Mesodermal cell (in vitro differentiated cells): ENCODE measurements around the gene PPP2CA. TPM values are rescaled to one million over a fixed set of nuclear protein-coding genes. Genes with fewer than 3 reads are reported as not detected.
"Not testable (repeated sequence)": the region's sequence is repeated elsewhere in the genome, so short reads cannot be mapped to it uniquely, and the experiment has no call there.

Experiments
- H3K27ac ChIP-seq: 2 replicates; pipeline ENCODE4 v1.7.0; 2013; ENCODE audit warnings: mild to moderate bottlenecking, low read depth, low read length, moderate library complexity; ENCODE audit not compliant: severe bottlenecking
- H3K36me3 ChIP-seq: 2 replicates; pipeline ENCODE4 v1.7.1; 2013; ENCODE audit warnings: mild to moderate bottlenecking, low read length, moderate library complexity; ENCODE audit not compliant: control insufficient read depth, insufficient read depth
- H3K4me1 ChIP-seq: one replicate; pipeline ENCODE4 v1.7.1; 2013; ENCODE audit warnings: mild to moderate bottlenecking, low read length; ENCODE audit not compliant: insufficient read depth, control insufficient read depth, poor library complexity, severe bottlenecking
- H3K4me3 ChIP-seq: 2 replicates; pipeline ENCODE4 v1.7.0; 2013; ENCODE audit warnings: low read length, control low read depth, mild to moderate bottlenecking; ENCODE audit not compliant: insufficient read depth, poor library complexity, severe bottlenecking; ENCODE audit errors: extremely low read depth
- H3K9me3 ChIP-seq: 2 replicates; pipeline ENCODE4 v1.7.1; 2013; ENCODE audit warnings: mild to moderate bottlenecking, low read length, moderate library complexity; ENCODE audit not compliant: control insufficient read depth
- WGBS, 2 experiments: methylation state at CpG; one replicate each; pipeline ENCODE4 v1.1.5; 2013; ENCODE audit warnings: missing lambda C conversion rate in 2 of 2; ENCODE audit not compliant: insufficient coverage in 2 of 2; 5-methylcytosine and 5-hydroxymethylcytosine counted together
- polyA plus RNA-seq, 2 experiments: library from polyadenylated mRNA; stranded (reverse); fragments of 50-300 nt; gene quantifications; one replicate each; pipeline ENCODE4 v1.2.3, GENCODE V29; 2013

PPP2CA gene
- 210 TPM for polyA plus RNA-seq (2013, experiment 1 of 2)
- 180 TPM for polyA plus RNA-seq (2013, experiment 2 of 2)

DNA sequence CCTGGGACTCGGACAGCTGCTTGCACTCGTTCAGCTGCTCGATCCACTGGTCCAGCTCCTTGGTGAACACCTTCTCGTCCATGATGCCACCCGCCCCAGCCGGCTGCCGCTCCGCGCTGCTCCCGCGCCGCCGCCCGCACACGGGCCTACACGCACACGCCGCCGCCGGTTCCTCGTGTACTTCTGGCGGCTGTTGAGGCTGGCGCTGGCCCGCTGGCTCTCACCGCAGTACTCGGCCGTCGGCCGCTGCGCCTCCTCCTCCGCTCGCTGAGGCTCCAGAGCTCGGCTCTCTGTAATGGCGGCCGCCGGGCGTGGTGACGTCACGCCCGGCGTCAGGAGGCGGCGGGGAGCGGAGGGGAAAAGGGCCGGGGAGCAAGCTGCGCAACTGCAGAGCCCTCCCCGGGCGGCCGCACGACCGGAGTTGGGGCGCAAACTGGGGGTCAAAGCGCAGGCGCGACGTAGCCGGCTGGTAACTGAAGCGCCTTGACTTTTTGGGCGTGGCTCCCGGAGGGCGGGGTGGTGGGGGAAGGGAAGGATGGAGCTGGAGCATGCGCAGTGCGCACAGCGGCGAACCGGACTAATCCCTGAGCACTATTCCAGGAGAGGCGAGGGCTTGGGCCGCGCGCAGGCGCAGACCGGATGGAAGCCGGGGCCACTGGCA is at the start of gene PPP2CA:
TSS of gene PPP2CA (minus strand) at position 294 of the 661 bp plus-strand sequence. CDS start at position 82, 212 bp downstream.
- peak within 1 kb of the TSS; percentile 99 for H3K27ac ChIP-seq
- no peaks in the 10 kb centered on the region for H3K9me3 ChIP-seq
- peaks cover 4% of the 10 kb centered on the region for H3K4me1 ChIP-seq
- 0% methylated on average over 31 to 55 of the region's 73 CpGs for WGBS, 2 experiments
- peaks cover 11% of the 10 kb centered on the region for H3K36me3 ChIP-seq
- H3K4me3 ChIP-seq, result peak within 1 kb of the TSS; percentile 96

DNA sequence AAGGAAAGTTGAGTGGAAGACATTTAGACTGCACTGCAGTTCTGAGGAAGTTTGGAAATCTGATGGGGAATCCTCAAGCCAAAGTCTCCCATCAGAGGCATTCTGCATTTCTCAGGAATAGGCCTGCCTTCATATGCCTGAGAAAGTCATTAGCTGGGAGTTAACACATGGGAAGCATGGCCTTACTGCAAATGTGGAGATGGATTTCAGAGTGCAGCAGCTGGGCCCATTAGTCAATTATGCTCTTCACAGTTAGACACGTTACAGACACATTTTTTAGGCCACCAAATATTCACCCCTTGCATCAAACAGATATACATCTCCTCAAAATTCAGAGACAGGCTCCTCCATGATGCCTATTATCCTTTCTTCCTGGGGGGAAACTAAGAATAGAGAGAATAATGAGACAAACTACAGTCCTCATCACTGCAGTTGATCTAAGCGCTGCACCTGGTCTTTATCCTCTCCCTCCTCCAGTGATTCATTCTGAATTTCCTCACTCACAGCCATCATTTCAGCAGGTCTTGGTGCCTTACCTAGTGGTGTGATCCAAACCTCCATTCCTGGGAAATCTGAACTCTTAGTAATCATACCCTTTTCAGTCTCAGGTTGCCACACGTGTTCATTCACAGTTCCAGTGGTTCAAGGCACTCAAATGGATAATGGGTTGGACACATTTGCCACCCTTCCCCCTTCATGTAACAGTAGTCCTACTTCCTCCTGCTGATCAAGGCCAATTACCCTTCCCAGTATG is 47.9 kb upstream of the PPP2CA start:
- no peaks in the 10 kb centered on the region for H3K4me1 ChIP-seq
- no peak overlapping the region for H3K27ac ChIP-seq
- no peak overlapping the region for H3K4me3 ChIP-seq
- WGBS, 2 experiments, result 80 to 81% methylated on average over 1 to 3 of the region's 3 CpGs
- no peaks in the 10 kb centered on the region for H3K36me3 ChIP-seq
- H3K9me3 ChIP-seq, result no peaks in the 10 kb centered on the region

GRCh38 chr5:134271059-134271458 is 45.2 kb upstream of the PPP2CA start:
- H3K27ac ChIP-seq, result no peak overlapping the region
- no peaks in the 10 kb centered on the region for H3K36me3 ChIP-seq
- no peaks in the 10 kb centered on the region for H3K9me3 ChIP-seq
- 100% methylated on average over 1 of the region's 1 CpG; no CpG with 5 or more reads in 1 of the 2 experiments for WGBS, 2 experiments
- no peak overlapping the region for H3K4me3 ChIP-seq
- no peaks in the 10 kb centered on the region for H3K4me1 ChIP-seq

- H3K4me3 ChIP-seq, result no peak overlapping the region
- H3K27ac ChIP-seq, result no peak overlapping the region
- H3K4me1 ChIP-seq, result no peaks in the 10 kb centered on the region
- H3K36me3 ChIP-seq, result no peaks in the 10 kb centered on the region
- H3K9me3 ChIP-seq, result peaks cover 3% of the 10 kb centered on the region
- 72 to 95% methylated on average over 3 of the region's 4 CpGs for WGBS, 2 experiments
Observed at GRCh38 chr5:134268919-134269318, 43.0 kb upstream of the PPP2CA start.

- H3K36me3 ChIP-seq, result no peaks in the 10 kb centered on the region
- no peak overlapping the region for H3K4me3 ChIP-seq
- H3K9me3 ChIP-seq, result peaks cover 7% of the 10 kb centered on the region
- 85 to 88% methylated on average over 2 to 3 of the region's 3 CpGs for WGBS, 2 experiments
- no peaks in the 10 kb centered on the region for H3K4me1 ChIP-seq
- H3K27ac ChIP-seq, result no peak overlapping the region
Observed at GRCh38 chr5:134268019-134268601, 42.2 kb upstream of the PPP2CA start.

- no peak overlapping the region for H3K4me3 ChIP-seq
- no peak overlapping the region for H3K27ac ChIP-seq
- no peaks in the 10 kb centered on the region for H3K4me1 ChIP-seq
- no peaks in the 10 kb centered on the region for H3K36me3 ChIP-seq
- H3K9me3 ChIP-seq, result peaks cover 7% of the 10 kb centered on the region
- 92 to 93% methylated on average over 2 to 3 of the region's 7 CpGs for WGBS, 2 experiments
Observed at GRCh38 chr5:134267366-134268018, 41.6 kb upstream of the PPP2CA start.

- Histone ChIP-seq H3K4me3 (no peak overlapping the region), H3K36me3 (no peaks in the 10 kb centered on the region), H3K4me1 (no peaks in the 10 kb centered on the region), H3K27ac (no peak overlapping the region), H3K9me3 (peaks cover 11% of the 10 kb centered on the region)
- WGBS, 2 experiments, result 81% methylated on average over 4 of the region's 4 CpGs; no CpG with 5 or more reads in 1 of the 2 experiments
Observed at GRCh38 chr5:134263801-134264200, 37.9 kb upstream of the PPP2CA start.

DNA sequence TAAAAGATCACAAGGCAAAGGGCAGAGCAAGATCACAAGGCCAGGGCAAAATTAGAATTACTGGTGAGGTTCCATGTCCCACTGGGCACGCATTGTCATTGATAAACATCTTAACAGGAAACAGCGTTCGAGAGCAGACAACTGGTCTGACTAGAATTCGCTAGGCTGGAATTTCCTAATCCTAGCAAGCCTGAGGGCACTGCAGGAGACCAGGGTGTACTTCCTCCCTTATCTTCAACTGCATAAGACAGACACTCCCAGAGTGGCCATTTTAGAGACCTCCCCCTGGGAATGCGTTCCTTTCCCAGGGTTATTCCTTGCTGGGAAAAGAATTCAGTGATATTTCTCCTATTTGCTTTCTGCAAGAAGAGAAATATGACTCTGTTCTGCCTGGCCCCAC is 36.8 kb upstream of the PPP2CA start:
- 59 to 69% methylated on average over 4 of the region's 5 CpGs for WGBS, 2 experiments
- not testable (repeated sequence) for H3K4me3 ChIP-seq, H3K27ac ChIP-seq, H3K4me1 ChIP-seq, H3K36me3 ChIP-seq
- H3K9me3 ChIP-seq, result peaks cover 11% of the 10 kb centered on the region

DNA sequence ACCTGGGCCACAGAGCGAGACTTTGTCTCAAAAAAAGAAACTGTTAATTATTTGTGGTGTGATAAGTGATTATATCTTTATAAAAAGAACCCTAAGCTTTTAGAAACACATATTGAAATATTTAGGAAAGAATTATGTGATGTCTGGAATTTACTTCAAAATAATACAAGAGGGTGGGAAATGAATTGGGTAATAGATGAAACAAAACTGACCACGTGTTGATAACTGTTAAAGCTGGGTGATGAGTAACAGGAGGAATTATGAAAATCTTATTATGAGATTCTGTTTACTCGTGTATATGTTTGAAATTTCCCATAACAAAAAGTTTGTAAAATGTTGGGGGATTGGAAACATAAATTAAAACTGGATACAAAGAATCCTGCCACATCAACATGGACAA is 33.0 kb upstream of the PPP2CA start:
- Histone ChIP-seq H3K36me3 (no peaks in the 10 kb centered on the region), H3K4me3 (no peak overlapping the region), H3K27ac (no peak overlapping the region), H3K9me3 (peaks cover 8% of the 10 kb centered on the region), H3K4me1 (no peaks in the 10 kb centered on the region)
- WGBS, 2 experiments, result 90 to 100% methylated on average over 1 of the region's 3 CpGs

GRCh38 chr5:134257176-134257575 is 31.3 kb upstream of the PPP2CA start:
- peaks cover 4% of the 10 kb centered on the region for H3K4me1 ChIP-seq
- WGBS, 2 experiments, result 96 to 100% methylated on average over 1 to 2 of the region's 3 CpGs
- no peak overlapping the region for H3K4me3 ChIP-seq
- peaks cover 4% of the 10 kb centered on the region for H3K9me3 ChIP-seq
- H3K36me3 ChIP-seq, result no peaks in the 10 kb centered on the region
- no peak overlapping the region for H3K27ac ChIP-seq
